GM21528 (cell line): Measurements from ENCODE around the gene MTERF2.
"Not testable (repeated sequence)": the region's sequence is repeated elsewhere in the genome, so short reads cannot be mapped to it uniquely, and the experiment has no call there.

Experiments
- ATAC-seq: cut with Tn5 transposase; IDR thresholded peaks from one replicate; pipeline ENCODE4 v1.9.1; 2021; ENCODE audit warnings: mild to moderate bottlenecking, moderate library complexity; ENCODE audit not compliant: unreplicated experiment, low FRiP score

Gene MTERF2

GRCh38 chr12:106986625-106987389 lies at the start of gene MTERF2:
Gene MTERF2 (minus strand): TSS chr12:106987146. CDS start chr12:106978714, 8,432 bp downstream.
- ATAC-seq = peak; percentile 97

GRCh38 chr12:107035733-107036132 lies 48.8 kb upstream of the MTERF2 start:
- no peak for ATAC-seq

- no peak for ATAC-seq
Observed at GRCh38 chr12:107033758-107034739, 47.1 kb upstream of the MTERF2 start.

- ATAC-seq = no peak
Observed at GRCh38 chr12:107032266-107032665, 45.3 kb upstream of the MTERF2 start.

- ATAC-seq = no peak
Observed at GRCh38 chr12:107031061-107031460, 44.1 kb upstream of the MTERF2 start.

GRCh38 chr12:107029081-107029480 lies 42.1 kb upstream of the MTERF2 start:
- ATAC-seq = no peak

GRCh38 chr12:107027636-107028053 lies 40.7 kb upstream of the MTERF2 start:
- no peak for ATAC-seq

- ATAC-seq = no peak
Observed at GRCh38 chr12:107026806-107027635, 40.1 kb upstream of the MTERF2 start.

- ATAC-seq = not testable (repeated sequence)
Observed at GRCh38 chr12:107026356-107026755, 39.4 kb upstream of the MTERF2 start.

GRCh38 chr12:107025671-107026070 lies 38.7 kb upstream of the MTERF2 start:
- no peak for ATAC-seq

- no peak for ATAC-seq
Observed at GRCh38 chr12:107019546-107019945, 32.6 kb upstream of the MTERF2 start.

GRCh38 chr12:107017042-107017441 lies 30.1 kb upstream of the MTERF2 start:
- no peak for ATAC-seq

GRCh38 chr12:107014055-107014454 lies 27.1 kb upstream of the MTERF2 start:
- no peak for ATAC-seq

GRCh38 chr12:107012736-107013425 lies 25.9 kb upstream of the MTERF2 start:
- no peak for ATAC-seq

GRCh38 chr12:107011519-107011918 lies 24.6 kb upstream of the MTERF2 start:
- no peak for ATAC-seq

GRCh38 chr12:107007411-107007810 lies 20.5 kb upstream of the MTERF2 start:
- ATAC-seq = no peak

GRCh38 chr12:107002665-107003064 lies 15.7 kb upstream of the MTERF2 start:
- ATAC-seq = not testable (repeated sequence)

GRCh38 chr12:106999446-106999845 lies 12.5 kb upstream of the MTERF2 start:
- ATAC-seq = no peak

- ATAC-seq = no peak
Observed at GRCh38 chr12:106997916-106998315, 11.0 kb upstream of the MTERF2 start.

GRCh38 chr12:106996102-106996501 lies 9.2 kb upstream of the MTERF2 start:
- not testable (repeated sequence) for ATAC-seq
